HepG2 (cell line): ENCODE data around the gene SSR2. TPM values are rescaled to one million over a fixed set of nuclear protein-coding genes. Genes with fewer than 3 reads are reported as not detected.

Experiments used
- ATAC-seq: fragments of 200-7000 bp; cut with Tn5 transposase; 3 replicates; pipeline ENCODE4 v1.9.1; 2020; ENCODE audit warnings: mild to moderate bottlenecking, moderate library complexity
- BruUV-seq: library from RNA; stranded (reverse); fragments of 400-500 nt; replicated peaks from 2 replicates; lab custom pipeline; 2021; lab: Mats Ljungman, UMichigan
- CTCF ChIA-PET: fragments of 300-600 bp; formaldehyde crosslinking; extraction: SDS; loops from one replicate; lab custom pipeline; 2021; ENCODE audit warnings: low total read pairs, inconsistent platforms, low intra/inter-chr PET ratio; lab: Yijun Ruan, JAX
- POLR2A ChIA-PET: fragments of 350-600 bp; sonication (Branson Sonifier 250); formaldehyde crosslinking; loops from one replicate; lab custom pipeline; 2020; ENCODE audit warnings: antibody characterized with exemption, inconsistent platforms; lab: Yijun Ruan, JAX
- DNase-seq: peaks from one replicate; pipeline ENCODE4 v3.0.0-alpha.2; 2015; ENCODE audit warnings: low spot score
- FAIRE-seq: peaks from 3 replicates; lab custom pipeline; 2011; peaks lifted over from hg19 to GRCh38; lab: Jason Lieb, UNC
- H2AFZ ChIP-seq: one replicate; pipeline ENCODE4 v1.6.1; 2011; ENCODE audit warnings: low read length, inconsistent platforms
- H3K27ac ChIP-seq: fragments of 300-600 bp; 3 replicates; pipeline ENCODE4 v1.8.0; 2011; ENCODE audit warnings: mixed run types, mild to moderate bottlenecking, mixed read lengths, low read length, inconsistent platforms; ENCODE audit not compliant: insufficient read depth; ENCODE audit errors: extremely low read length
- H3K27me3 ChIP-seq, 2 experiments: fragments of 200-600 bp in 1 of 2; 2 replicates in 1 of 2; 3 replicates in 1 of 2; pipeline versions ENCODE4 v1.6.0 to v1.8.0; 2011; ENCODE audit warnings: low read length in 2 of 2, mild to moderate bottlenecking in 2 of 2, moderate library complexity in 2 of 2, inconsistent platforms in 1 of 2; ENCODE audit not compliant: insufficient read depth in 2 of 2, control insufficient read depth in 1 of 2
- H3K36me3 ChIP-seq, 2 experiments: fragments of 200-600 bp in 1 of 2; replicated peaks in 1 of 2; 2 replicates in 1 of 2; 3 replicates in 1 of 2; pipeline versions ENCODE4 v1.5.1 to v1.8.0; 2011; ENCODE audit warnings: low read length in 2 of 2, inconsistent platforms in 1 of 2; ENCODE audit not compliant: insufficient read depth in 2 of 2, control insufficient read depth in 1 of 2
- H3K4me1 ChIP-seq: 2 replicates; pipeline ENCODE4 v1.5.1; 2012; ENCODE audit warnings: low read length, inconsistent platforms; ENCODE audit not compliant: insufficient read depth
- H3K4me2 ChIP-seq: 2 replicates; pipeline ENCODE4 v1.6.0; 2011; ENCODE audit warnings: low read depth, low read length, inconsistent platforms
- H3K4me3 ChIP-seq, 3 experiments: fragments of 200-600 bp in 1 of 3; sonication (generic), shearing (Covaris generic) in 1 of 3; replicated peaks in 1 of 3; 2 replicates each; pipeline ENCODE4 v1.5.1; 2011 to 2016; ENCODE audit warnings: low read length in 3 of 3, inconsistent platforms in 2 of 3, low read depth in 2 of 3, mild to moderate bottlenecking in 2 of 3, control low read depth in 1 of 3, mixed read lengths in 1 of 3; ENCODE audit not compliant: insufficient read depth in 1 of 3
- H3K79me2 ChIP-seq: one replicate; pipeline ENCODE4 v1.6.1; 2011; ENCODE audit warnings: low read length, inconsistent platforms; ENCODE audit not compliant: insufficient read depth
- H3K9ac ChIP-seq: 2 replicates; pipeline ENCODE4 v1.6.0; 2011; ENCODE audit warnings: mild to moderate bottlenecking, low read depth, low read length, inconsistent platforms; ENCODE audit not compliant: insufficient read depth
- H3K9me3 ChIP-seq: 2 replicates; pipeline ENCODE4 v1.5.1; 2012; ENCODE audit warnings: mild to moderate bottlenecking, low read length
- H4K20me1 ChIP-seq: 2 replicates; pipeline ENCODE4 v1.6.0; 2011; ENCODE audit warnings: inconsistent platforms, mild to moderate bottlenecking, low read length, moderate library complexity; ENCODE audit not compliant: insufficient read depth
- ASH2L ChIP-seq: fragments of 300-600, 200-600 bp; sonication (generic); IDR thresholded peaks from 2 replicates; pipeline ENCODE4 v1.7.0; 2017; ENCODE audit warnings: low read depth, mild to moderate bottlenecking, moderate library complexity, mixed read lengths, low read length; ENCODE audit not compliant: insufficient read length
- CBX5 ChIP-seq: sonication (generic); formaldehyde crosslinking; IDR thresholded peaks from 2 replicates; pipeline ENCODE4 v1.4.0; 2020; ENCODE audit warnings: missing genetic modification reagents, borderline replicate concordance
- GLI4 ChIP-seq: sonication (generic); formaldehyde crosslinking; IDR thresholded peaks from 2 replicates; pipeline ENCODE4 v1.5.1; 2020; ENCODE audit warnings: missing genetic modification reagents, mild to moderate bottlenecking, moderate library complexity, borderline replicate concordance
- HOMEZ ChIP-seq: IDR thresholded peaks from 2 replicates; pipeline ENCODE4 v1.6.1; 2016; ENCODE audit warnings: low read depth
- IRF9 ChIP-seq: sonication (generic); formaldehyde crosslinking; IDR thresholded peaks from 2 replicates; pipeline ENCODE4 v1.8.0; 2022; ENCODE audit warnings: missing genetic modification reagents, mild to moderate bottlenecking, borderline replicate concordance
- NFYB ChIP-seq: sonication (generic); formaldehyde crosslinking; IDR thresholded peaks from 2 replicates; pipeline ENCODE4 v1.4.0; 2020; ENCODE audit warnings: missing genetic modification reagents
- POGZ ChIP-seq: sonication (generic); formaldehyde crosslinking; IDR thresholded peaks from 2 replicates; pipeline ENCODE4 v1.4.0; 2020; ENCODE audit warnings: mild to moderate bottlenecking, missing genetic modification reagents
- ZKSCAN5 ChIP-seq: sonication (generic); formaldehyde crosslinking; IDR thresholded peaks from 2 replicates; pipeline ENCODE4 v1.5.1; 2020; ENCODE audit warnings: mild to moderate bottlenecking, missing genetic modification reagents
- ZNF652 ChIP-seq: IDR thresholded peaks from 2 replicates; pipeline ENCODE4 v1.6.1; 2016; ENCODE audit warnings: low read depth, borderline replicate concordance
- WGBS: methylation state at CpG from one replicate; pipeline ENCODE4 v1.1.6; 2017; ENCODE audit warnings: low lambda C conversion rate; 5-methylcytosine and 5-hydroxymethylcytosine counted together
- in situ Hi-C: cut with HindIII; loops from 2 replicates; pipeline ENCODE4 v1.10.0; 2017; ENCODE audit warnings: low pct_unique_long_range_greater_than_20kb; ENCODE audit not compliant: extremely low pct_ligation_motif_present
- intact Hi-C: fragments of 100-400 bp; cut with micrococcal nuclease; formaldehyde crosslinking; loops from one replicate; pipeline ENCODE4 v1.10.0; 2022; ENCODE audit not compliant: unreplicated experiment
- polyA plus RNA-seq, 8 experiments: library from polyadenylated mRNA; depleted of rRNA in 3 of 8; stranded (reverse) in 7 of 8; unstranded in 1 of 8; fragments of >200 nt; fragmentation: Illumina TruSeq in 4 of 8; extraction: Trizol in 4 of 8; gene quantifications; 2 replicates each; pipeline versions ENCODE4 v1.2.1 to v1.2.3, GENCODE V29; 2011 to 2016; ENCODE audit warnings: low read depth in 4 of 8, missing spikeins in 1 of 8, mixed read lengths in 1 of 8; ENCODE audit not compliant: insufficient read depth in 1 of 8
- total RNA-seq, 5 experiments: library from RNA; depleted of rRNA; stranded (reverse); fragments of >200 nt; fragmentation: Illumina TruSeq; extraction: Trizol; gene quantifications; 2 replicates each; pipeline ENCODE4 v1.2.3, GENCODE V29; 2016; ENCODE audit warnings: low read depth in 1 of 5
- TF ChIP-seq, protein P1 (sequence below): sonication (generic); formaldehyde crosslinking; IDR thresholded peaks from 2 replicates; pipeline ENCODE4 v1.5.1; 2020; ENCODE audit warnings: missing genetic modification reagents, mild to moderate bottlenecking, borderline replicate concordance

SSR2 gene
- total and polyA plus RNA-seq, 2 of the 13 experiments (the other 11 are each of a cell fraction or from before 2014, with no cell fraction given), result 284 to 461 TPM

GRCh38 chr1:155993595-155993994, 27.2 kb downstream of the SSR2 start:
- TF ChIP-seq POGZ (CRISPR knock-in tag) (no peak), ZKSCAN5 (CRISPR knock-in tag) (no peak), ASH2L (no peak), IRF9 (CRISPR knock-in tag) (no peak), HOMEZ (CRISPR knock-in tag) (no peak), ZNF652 (CRISPR knock-in tag) (no peak), CBX5 (no peak), GLI4 (CRISPR knock-in tag) (no peak), NFYB (no peak)
- TF ChIP-seq, protein P1, sequence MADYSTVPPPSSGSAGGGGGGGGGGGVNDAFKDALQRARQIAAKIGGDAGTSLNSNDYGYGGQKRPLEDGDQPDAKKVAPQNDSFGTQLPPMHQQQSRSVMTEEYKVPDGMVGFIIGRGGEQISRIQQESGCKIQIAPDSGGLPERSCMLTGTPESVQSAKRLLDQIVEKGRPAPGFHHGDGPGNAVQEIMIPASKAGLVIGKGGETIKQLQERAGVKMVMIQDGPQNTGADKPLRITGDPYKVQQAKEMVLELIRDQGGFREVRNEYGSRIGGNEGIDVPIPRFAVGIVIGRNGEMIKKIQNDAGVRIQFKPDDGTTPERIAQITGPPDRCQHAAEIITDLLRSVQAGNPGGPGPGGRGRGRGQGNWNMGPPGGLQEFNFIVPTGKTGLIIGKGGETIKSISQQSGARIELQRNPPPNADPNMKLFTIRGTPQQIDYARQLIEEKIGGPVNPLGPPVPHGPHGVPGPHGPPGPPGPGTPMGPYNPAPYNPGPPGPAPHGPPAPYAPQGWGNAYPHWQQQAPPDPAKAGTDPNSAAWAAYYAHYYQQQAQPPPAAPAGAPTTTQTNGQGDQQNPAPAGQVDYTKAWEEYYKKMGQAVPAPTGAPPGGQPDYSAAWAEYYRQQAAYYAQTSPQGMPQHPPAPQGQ (CRISPR knock-in tag), result no peak
- DNase-seq (no peak), ATAC-seq (no peak), FAIRE-seq (no peak)
- in situ Hi-C loops (no loop called here), intact Hi-C loops (no loop called here)
- Histone ChIP-seq H3K36me3 (no peaks in the 10 kb centered on the region), H3K9me3 (no peaks in the 10 kb centered on the region), H3K27ac (no peak overlapping the region), H2AFZ (no peak overlapping the region), H3K9ac (no peak overlapping the region), H3K4me1 (peaks cover 70% of the 10 kb centered on the region), H3K79me2 (no peaks in the 10 kb centered on the region), H3K27me3 (no peaks in the 10 kb centered on the region), H4K20me1 (no peaks in the 10 kb centered on the region), H3K4me3 (no peak overlapping the region), H3K4me2 (no peak overlapping the region)
- ChIA-PET POLR2A (no interaction called here), CTCF (no interaction called here)
- WGBS, result 41% methylated on average over 3 of the region's 3 CpGs
- BruUV-seq, result no TSS peak
